NT2/D1 (cell line): ENCODE measurements around the gene ATG16L1.
A peak's percentile ranks its signal among the peaks of the same experiment; 100 is the strongest.

Source experiments
- DNase-seq: peaks from one replicate; pipeline ENCODE4 v3.0.0-alpha.2; 2011; ENCODE audit warnings: low read depth, low spot score
- H3K27me3 ChIP-seq: 2 replicates; pipeline ENCODE4 v1.6.0; 2011; ENCODE audit warnings: mild to moderate bottlenecking; ENCODE audit not compliant: insufficient read length, insufficient read depth
- H3K36me3 ChIP-seq: 2 replicates; pipeline ENCODE4 v1.6.1; 2011; ENCODE audit warnings: mild to moderate bottlenecking, low read length, mixed read lengths; ENCODE audit not compliant: insufficient read depth, insufficient read length
- H3K4me1 ChIP-seq: 2 replicates; pipeline ENCODE4 v1.5.1; 2011; ENCODE audit not compliant: insufficient read depth, insufficient read length
- H3K4me3 ChIP-seq: 2 replicates; pipeline ENCODE4 v1.5.1; 2011; ENCODE audit warnings: low read depth; ENCODE audit not compliant: insufficient read length
- H3K9ac ChIP-seq: 2 replicates; pipeline ENCODE4 v1.6.0; 2011; ENCODE audit warnings: low read depth; ENCODE audit not compliant: insufficient read length
- H3K9me3 ChIP-seq: 2 replicates; pipeline ENCODE4 v1.5.1; 2011; ENCODE audit warnings: mild to moderate bottlenecking, low read length; ENCODE audit not compliant: insufficient read depth
- SUZ12 ChIP-seq: IDR thresholded peaks from 2 replicates; pipeline ENCODE4 v1.6.1; 2011; ENCODE audit not compliant: insufficient read length, insufficient read depth; ENCODE audit errors: extremely low read depth
- YY1 ChIP-seq: IDR thresholded peaks from 2 replicates; pipeline ENCODE4 v1.6.1; 2011; ENCODE audit not compliant: insufficient read length, insufficient read depth
- ZNF274 ChIP-seq: IDR thresholded peaks from 2 replicates; pipeline ENCODE4 v1.6.1; 2011; ENCODE audit warnings: mild to moderate bottlenecking, low read depth, low read length

Gene ATG16L1

DNA sequence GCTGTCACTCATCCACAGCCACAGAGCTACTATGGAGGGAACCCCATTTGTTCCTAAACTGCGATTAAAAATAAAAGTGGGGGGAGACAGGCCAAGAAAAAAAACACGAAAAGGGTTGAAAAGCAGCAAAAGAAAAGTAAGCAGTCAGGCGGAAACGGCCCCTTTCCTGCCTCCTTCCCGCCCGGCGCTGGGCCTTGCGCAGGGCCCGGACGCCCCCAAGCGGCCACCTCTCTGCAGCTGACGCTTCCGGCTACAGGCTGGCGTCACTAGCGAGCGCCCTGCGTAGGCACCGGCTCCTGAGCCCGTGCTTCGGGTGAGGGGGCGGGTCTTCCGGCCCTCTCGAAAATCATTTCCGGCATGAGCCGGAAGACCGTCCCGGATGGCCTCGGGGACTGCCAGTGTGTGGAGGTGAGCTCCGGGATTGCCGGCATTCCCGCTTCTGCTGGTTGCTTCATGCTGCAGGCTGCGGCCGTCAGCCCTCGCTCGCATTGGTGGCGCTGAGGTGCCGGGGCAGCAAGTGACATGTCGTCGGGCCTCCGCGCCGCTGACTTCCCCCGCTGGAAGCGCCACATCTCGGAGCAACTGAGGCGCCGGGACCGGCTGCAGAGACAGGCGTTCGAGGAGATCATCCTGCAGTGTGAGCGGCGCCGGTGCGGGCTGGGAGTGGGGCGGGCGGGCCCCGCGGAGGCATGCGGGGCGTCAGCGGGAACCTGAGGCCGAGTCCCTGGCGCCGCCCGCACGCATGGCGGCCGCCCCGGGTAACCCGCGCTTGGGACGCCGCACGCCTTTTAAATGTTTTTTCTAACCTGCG, at the start of gene ATG16L1:
ATG16L1 (plus strand) TSS at position 368 of the 811 bp plus-strand sequence; CDS start at position 523, 155 bp downstream.
- Histone ChIP-seq H3K36me3 (peaks cover 28% of the 10 kb centered on the region), H3K9ac (peak within 1 kb of the TSS; percentile 98), H3K4me3 (peak within 1 kb of the TSS; percentile 98), H3K27me3 (no peaks in the 10 kb centered on the region), H3K9me3 (peaks cover 17% of the 10 kb centered on the region), H3K4me1 (no peaks in the 10 kb centered on the region)
- TF ChIP-seq ZNF274: no peak
- no peak for TF ChIP-seq YY1
- TF ChIP-seq SUZ12: no peak
- DNase-seq: peak; percentile 96

DNA sequence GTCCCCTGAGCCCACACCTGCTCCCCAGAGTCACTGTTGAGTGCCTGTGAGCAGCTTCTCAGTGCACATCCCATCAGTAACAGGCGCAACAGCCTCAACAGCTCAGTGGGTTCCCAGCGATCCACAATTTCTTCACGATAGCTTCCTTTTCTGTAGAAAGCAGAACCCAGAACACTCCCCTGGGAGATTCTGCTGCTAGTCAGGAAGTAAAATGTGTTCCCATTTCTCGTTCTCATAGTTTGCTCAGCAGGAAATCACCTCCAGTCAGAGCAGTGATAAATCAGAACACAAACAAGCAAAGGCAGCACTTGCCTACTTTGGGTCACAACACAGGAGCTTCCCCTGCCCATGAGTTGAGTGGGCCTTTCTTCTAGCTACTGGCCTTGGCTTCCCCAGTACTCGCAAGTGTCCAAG, 48.9 kb upstream of the ATG16L1 start:
- H3K4me1 ChIP-seq: peaks cover 12% of the 10 kb centered on the region
- TF ChIP-seq ZNF274 (no peak), YY1 (no peak), SUZ12 (no peak)
- no peaks in the 10 kb centered on the region for H3K36me3 ChIP-seq
- H3K9ac ChIP-seq: no peak overlapping the region
- DNase-seq: no peak
- peaks cover 18% of the 10 kb centered on the region for H3K9me3 ChIP-seq
- H3K4me3 ChIP-seq: no peak overlapping the region
- H3K27me3 ChIP-seq: peaks cover 6% of the 10 kb centered on the region

GRCh38 chr2:233203060-233203459, 48.4 kb upstream of the ATG16L1 start:
- no peak overlapping the region for H3K9ac ChIP-seq
- peaks cover 18% of the 10 kb centered on the region for H3K9me3 ChIP-seq
- H3K4me3 ChIP-seq: no peak overlapping the region
- no peak for TF ChIP-seq ZNF274
- H3K36me3 ChIP-seq: no peaks in the 10 kb centered on the region
- peaks cover 6% of the 10 kb centered on the region for H3K27me3 ChIP-seq
- H3K4me1 ChIP-seq: peaks cover 16% of the 10 kb centered on the region
- no peak for DNase-seq

- no peak for DNase-seq
- Histone ChIP-seq H3K27me3 (peaks cover 6% of the 10 kb centered on the region), H3K9me3 (peaks cover 18% of the 10 kb centered on the region), H3K9ac (no peak overlapping the region), H3K36me3 (no peaks in the 10 kb centered on the region), H3K4me3 (no peak overlapping the region), H3K4me1 (peaks cover 26% of the 10 kb centered on the region)
- TF ChIP-seq SUZ12 (no peak), ZNF274 (no peak), YY1 (no peak)
Measured at GRCh38 chr2:233204286-233204936, 47.1 kb upstream of the ATG16L1 start.

DNA sequence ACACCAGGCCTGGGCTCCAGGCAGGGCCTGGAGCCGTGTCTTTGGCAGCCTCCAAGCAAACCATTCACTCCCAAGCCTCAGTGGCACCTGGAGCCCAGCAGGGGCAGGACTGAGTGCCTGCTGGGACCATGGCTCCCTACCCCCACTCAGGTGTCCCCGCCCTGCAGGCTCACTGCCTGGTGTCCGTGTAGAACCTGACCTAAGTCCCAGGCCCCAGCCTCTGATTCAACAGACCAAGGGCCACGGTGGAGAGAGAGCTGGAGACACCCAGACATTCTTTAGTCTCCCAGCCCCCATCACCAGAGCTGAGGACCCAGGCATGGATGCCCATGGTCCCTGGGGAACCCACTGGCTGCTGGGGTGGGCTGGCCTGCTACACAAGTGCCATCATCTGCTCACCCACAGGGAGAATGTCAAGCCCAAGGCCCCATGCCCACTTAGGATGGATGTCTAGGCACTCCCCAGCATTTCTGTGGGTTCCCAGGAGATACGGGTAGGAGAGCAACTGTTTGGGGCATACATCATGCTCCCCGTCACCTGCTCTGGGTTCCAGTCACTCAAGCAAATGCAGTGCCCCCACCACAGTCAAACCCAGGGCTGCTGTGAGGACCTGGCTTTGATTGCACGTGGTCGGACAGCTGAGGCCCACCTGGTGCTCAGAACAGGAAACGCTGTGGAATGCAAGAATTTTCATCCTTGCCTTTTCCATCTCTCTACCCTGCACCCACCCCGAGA, 42.9 kb upstream of the ATG16L1 start:
- H3K4me3 ChIP-seq: peak overlapping the region; percentile 6
- no peaks in the 10 kb centered on the region for H3K36me3 ChIP-seq
- H3K4me1 ChIP-seq: peaks cover 33% of the 10 kb centered on the region
- peaks cover 8% of the 10 kb centered on the region for H3K9me3 ChIP-seq
- H3K9ac ChIP-seq: peak overlapping the region; percentile 66
- H3K27me3 ChIP-seq: no peaks in the 10 kb centered on the region
- TF ChIP-seq ZNF274 (no peak), YY1 (no peak), SUZ12 (no peak)
- no peak for DNase-seq

DNA sequence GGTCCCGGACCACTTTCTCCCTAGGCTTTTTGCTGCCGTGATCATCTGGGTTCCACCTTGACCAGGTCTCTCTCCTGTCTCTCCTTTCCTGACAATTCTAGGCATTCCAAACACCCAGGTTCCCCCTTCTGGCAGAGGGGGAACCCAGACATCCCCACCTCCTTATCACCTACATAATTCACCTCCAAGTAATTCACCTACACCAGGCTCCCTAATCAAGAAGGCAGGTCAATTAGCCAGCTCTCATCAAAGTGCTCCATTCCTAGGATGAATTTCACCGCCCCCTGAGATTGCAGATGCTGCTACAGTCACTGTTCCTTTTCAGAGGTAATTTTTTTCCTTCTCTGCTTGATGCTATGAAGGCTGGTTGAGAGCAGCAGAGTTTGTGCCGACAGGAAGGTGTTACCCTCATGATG, 42.3 kb upstream of the ATG16L1 start:
- TF ChIP-seq SUZ12: no peak
- no peak for TF ChIP-seq YY1
- no peak for TF ChIP-seq ZNF274
- H3K4me1 ChIP-seq: peaks cover 36% of the 10 kb centered on the region
- peaks cover 2% of the 10 kb centered on the region; the same call in 1 of the 2 replicates for H3K9me3 ChIP-seq
- no peak for DNase-seq
- H3K9ac ChIP-seq: peak overlapping the region; percentile 66
- H3K27me3 ChIP-seq: no peaks in the 10 kb centered on the region
- peak overlapping the region; percentile 6 for H3K4me3 ChIP-seq
- H3K36me3 ChIP-seq: no peaks in the 10 kb centered on the region

DNA sequence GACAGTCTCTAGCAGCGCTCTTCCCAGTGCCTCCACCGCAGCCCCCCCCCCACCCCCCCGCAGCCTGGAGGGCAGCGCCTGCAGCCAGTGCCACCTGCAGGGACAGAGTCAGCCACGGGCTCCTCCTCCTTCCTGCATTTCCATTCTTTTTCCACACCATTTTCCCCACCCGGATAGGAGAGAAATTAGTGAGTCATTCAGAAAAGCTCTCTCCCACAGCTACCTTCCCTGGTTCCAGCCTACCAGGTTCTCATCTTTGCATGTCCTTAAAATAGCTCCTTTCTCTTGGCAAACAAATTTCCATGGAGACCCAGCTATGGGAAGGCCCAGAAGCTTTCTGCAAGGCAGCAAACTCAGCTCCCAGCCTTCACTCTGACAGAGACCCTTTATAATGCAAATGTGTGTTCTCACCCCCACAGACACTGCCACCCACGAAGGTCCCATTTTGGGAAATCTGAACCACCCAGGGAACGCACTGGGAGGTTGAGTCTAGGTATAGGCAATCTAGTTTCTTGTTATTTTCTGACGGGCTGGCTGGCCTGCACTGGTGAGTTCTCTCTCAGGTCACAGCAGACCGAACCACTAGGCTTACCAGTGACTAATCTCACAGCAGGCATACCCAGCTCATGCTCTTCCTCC, 41.8 kb upstream of the ATG16L1 start:
- Histone ChIP-seq H3K36me3 (no peaks in the 10 kb centered on the region), H3K4me1 (peaks cover 37% of the 10 kb centered on the region), H3K27me3 (no peaks in the 10 kb centered on the region), H3K9ac (no peak overlapping the region), H3K9me3 (no peaks in the 10 kb centered on the region), H3K4me3 (no peak overlapping the region)
- no peak for TF ChIP-seq ZNF274
- no peak for TF ChIP-seq YY1
- TF ChIP-seq SUZ12: no peak
- peak; percentile 84 for DNase-seq
